Dermis blood vessel endothelial cell (primary cell): Measurements from ENCODE around the gene PRR5L. TPM values are rescaled to one million over a fixed set of nuclear protein-coding genes. Genes with fewer than 3 reads are reported as not detected.
A peak's percentile ranks its signal among the peaks of the same experiment; 100 is the strongest.

Experiments
- DNase-seq: peaks from one replicate; pipeline ENCODE4 v3.0.0; 2010
- total RNA-seq: library from RNA; depleted of rRNA; stranded (reverse); fragments of >200 nt; gene quantifications from 2 replicates; pipeline ENCODE4 v1.2.3, GENCODE V29; 2014

Gene PRR5L
- total RNA-seq, 1 donor from 2014 or later, result 30.3 TPM

DNA sequence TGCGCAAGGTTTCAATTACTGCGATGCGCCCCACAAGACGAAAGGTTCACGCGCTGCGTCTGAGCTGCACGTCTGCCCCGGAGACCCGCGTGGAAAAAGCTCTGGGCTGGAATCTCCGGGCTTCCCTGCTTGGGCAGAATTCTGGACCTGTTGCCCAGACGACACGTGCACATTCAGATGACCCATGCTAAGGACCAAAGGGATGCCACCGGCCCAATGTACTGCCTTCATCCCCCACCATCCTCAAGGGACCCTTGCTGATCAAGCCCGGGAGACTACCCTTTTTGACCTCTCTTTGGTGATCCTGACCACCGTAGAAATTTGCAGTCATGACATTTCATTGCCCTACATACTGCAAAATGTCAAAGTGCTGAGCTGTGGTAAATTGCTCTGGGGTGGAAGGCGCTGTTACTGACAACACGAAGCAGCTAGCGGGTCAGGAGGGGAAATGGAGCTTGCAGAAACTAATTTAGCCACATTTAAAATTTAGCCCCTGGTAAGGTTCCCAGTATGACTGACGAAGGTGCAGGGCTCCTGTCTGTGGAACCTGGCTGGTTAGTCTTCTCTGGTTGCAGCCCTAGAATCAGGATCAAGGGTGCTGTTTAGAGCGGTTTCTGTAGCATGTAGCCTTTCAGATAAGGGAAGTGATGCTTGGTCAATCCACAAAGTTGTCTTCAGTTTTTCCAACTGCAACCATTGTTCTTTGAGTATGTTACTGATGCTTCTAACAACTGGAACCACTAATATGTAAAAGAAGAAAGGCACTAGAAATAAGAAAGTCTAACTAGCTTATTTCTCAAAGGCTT, 81.9 kb downstream of the PRR5L start:
- DNase-seq, result no peak

DNA sequence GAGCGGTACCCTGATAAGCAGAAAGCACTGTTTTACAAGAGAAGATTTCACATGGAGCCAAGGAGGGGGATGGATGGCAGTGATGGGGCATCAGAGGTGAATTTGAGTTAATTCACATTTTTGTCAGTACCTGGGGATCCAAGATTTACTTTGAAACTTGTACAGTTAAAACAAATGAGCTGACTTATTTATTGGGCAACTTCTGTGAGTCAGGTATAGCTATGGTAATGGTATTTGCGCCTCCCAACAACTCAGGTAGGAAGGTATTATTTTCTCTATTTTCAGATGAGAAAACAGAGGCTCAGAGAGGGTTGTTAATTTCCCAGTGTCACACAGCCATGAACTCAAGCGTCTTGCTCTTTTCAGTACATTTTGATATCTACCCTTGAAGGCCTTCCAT, 83.6 kb downstream of the PRR5L start:
- DNase-seq, result no peak

DNA sequence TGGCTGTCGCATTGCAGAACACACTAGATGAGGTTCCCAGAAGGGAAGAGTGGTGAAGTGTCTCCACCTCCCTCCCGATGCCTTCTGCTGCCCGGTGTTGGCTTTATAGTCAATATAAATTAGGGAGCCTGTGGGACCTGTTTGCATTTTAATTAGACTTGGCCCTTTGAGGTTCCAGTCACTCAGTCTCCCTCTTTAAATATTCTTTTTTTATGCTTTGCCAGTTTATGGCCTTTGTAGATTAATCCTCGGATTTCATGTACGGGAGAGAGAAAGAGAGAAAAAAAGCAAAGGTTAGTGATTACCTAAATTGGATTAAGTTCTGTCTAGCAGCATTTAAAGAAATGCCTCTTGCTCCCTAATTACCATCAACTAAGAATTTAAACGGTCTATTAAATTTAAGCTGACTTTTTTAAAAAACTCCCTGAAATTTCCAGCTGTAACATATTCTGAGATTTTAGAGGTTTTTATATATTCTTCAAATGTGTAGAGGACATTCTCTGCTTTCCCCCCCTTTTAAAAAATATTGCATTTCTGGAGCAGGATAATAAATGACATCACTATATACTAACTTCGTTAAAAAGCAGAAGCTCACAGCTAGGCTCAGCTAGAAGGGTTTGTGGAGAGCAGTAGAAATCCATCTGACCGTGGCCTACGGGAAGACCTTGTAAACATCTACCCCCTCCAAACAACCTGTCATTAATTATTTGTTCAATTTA, 84.4 kb downstream of the PRR5L start:
- DNase-seq, result no peak

DNA sequence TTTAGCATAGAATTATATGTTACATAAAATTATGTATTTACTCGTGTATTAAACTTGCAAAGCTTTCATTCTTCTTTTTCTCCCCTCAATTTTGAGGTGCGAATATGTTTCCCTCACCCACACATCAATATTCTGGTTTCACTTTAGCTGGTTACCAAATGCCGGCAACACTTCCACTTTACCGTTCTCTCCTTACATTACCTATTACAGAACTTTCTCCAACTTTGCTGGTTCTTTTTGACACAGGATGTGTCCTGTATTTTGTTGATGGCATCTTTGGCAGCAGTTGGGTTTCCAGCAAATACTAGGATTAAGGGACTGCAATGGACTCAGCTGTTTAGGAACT, 84.9 kb downstream of the PRR5L start:
- no peak for DNase-seq

GRCh38 chr11:36383195-36383594, 87.1 kb downstream of the PRR5L start:
- no peak for DNase-seq

GRCh38 chr11:36385121-36385970, 89.3 kb downstream of the PRR5L start:
- no peak for DNase-seq

GRCh38 chr11:36386411-36386810, 90.3 kb downstream of the PRR5L start:
- no peak for DNase-seq

GRCh38 chr11:36388071-36388470, 92.0 kb downstream of the PRR5L start:
- no peak for DNase-seq

- no peak for DNase-seq
Measured at GRCh38 chr11:36388951-36389350, 92.9 kb downstream of the PRR5L start.

GRCh38 chr11:36389811-36390210, 93.7 kb downstream of the PRR5L start:
- DNase-seq, result no peak

GRCh38 chr11:36390963-36391471, 94.9 kb downstream of the PRR5L start:
- DNase-seq, result no peak

DNA sequence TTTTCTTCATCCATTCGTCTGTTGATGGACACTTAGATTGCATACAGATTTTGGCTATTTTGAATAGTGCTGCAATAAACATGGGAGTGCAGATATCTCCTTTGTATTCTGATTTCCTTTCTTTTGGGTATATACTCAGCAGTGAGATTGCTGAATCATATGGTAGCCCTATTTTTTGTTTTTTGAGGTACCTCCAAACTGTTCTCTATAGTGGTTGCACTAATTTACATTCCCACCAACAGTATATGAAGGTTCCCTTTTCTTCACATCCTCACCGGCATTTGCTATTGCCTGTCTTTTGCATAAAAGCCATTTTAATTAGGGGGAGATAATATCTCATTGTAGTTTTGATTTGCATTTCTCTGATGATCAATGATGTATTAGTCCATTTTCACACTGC, 96.1 kb downstream of the PRR5L start:
- DNase-seq, result no peak

- no peak for DNase-seq
Measured at GRCh38 chr11:36394056-36394455, 98.0 kb downstream of the PRR5L start.

- DNase-seq, result no peak
Measured at GRCh38 chr11:36394926-36395325, 98.8 kb downstream of the PRR5L start.

GRCh38 chr11:36395978-36396736, 100.1 kb downstream of the PRR5L start:
- DNase-seq, result no peak

GRCh38 chr11:36398231-36398953, 102.3 kb downstream of the PRR5L start:
- DNase-seq, result no peak

DNA sequence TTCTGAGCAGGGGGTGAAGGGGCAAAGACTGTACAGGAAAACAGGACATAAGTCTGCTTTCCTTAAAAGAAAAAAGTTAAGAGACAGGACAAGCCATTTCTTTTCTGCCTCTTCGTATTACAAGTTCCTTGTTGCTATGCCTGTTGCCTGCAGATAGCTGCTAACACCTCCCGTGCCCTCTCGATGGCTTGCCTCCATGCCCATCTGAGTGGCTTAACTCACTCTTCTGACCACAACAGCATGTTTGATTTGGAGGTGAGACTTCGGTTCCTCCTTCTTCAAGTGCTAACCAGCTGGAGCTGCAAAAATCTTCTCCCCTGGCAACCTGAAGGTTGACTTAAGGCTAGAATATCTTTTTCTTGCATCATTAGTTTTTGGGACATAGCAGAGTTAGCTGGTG, 103.1 kb downstream of the PRR5L start:
- DNase-seq, result no peak

- DNase-seq, result no peak
Measured at GRCh38 chr11:36399745-36400144, 103.7 kb downstream of the PRR5L start.

GRCh38 chr11:36400766-36401455, 104.8 kb downstream of the PRR5L start:
- DNase-seq, result no peak

DNA sequence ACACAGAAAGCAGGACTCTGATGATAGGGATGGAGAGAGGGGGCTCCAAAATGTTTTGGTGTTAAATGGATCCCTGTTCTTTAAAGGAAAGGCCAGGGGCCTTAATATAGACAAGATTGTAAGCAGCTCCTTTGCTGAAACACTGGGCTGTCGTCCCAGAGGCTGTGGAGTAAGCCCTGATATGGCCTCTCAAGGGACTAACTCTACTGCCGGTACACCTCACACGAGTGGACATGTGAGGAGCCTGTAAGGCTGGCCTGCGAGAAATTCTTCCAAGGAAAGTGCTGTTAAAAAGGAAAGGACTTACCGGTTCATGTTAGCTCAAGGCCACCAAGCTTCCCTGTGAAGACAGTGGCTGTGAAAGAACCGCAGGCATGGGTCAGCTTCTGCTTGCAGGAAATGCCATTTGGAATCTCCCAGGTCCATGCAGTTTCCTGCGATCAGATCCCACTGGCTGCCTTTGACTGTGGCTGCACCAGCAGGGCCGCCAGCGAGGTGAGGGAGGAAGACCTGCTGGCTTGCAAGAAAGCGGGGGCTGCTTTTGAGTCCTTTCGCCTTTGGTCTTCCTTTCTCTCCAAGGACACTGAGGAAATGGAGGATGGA, 106.6 kb downstream of the PRR5L start:
- DNase-seq, result peak; percentile 50

GRCh38 chr11:36403661-36404060, 107.6 kb downstream of the PRR5L start:
- no peak for DNase-seq
